UCSD-AML1 (cell line): ENCODE results near the gene KCND1.
"Not testable (repeated sequence)": the region's sequence is repeated elsewhere in the genome, so short reads cannot be mapped to it uniquely, and the experiment has no call there.

Experiments used
- DNase-seq: peaks from one replicate; lab custom pipeline; 2025; ENCODE audit not compliant: unreplicated experiment; lab: John Stamatoyannopoulos, UW

KCND1 gene

GRCh38 chrX:48971249-48972219, at the start of gene KCND1:
KCND1 (minus strand) TSS chrX:48971844; CDS start chrX:48970271, 1,573 bp downstream.
- no peak for DNase-seq

GRCh38 chrX:49019599-49020249, 48.1 kb upstream of the KCND1 start:
- DNase-seq, result no peak

GRCh38 chrX:49019050-49019449, 47.4 kb upstream of the KCND1 start:
- DNase-seq, result no peak

GRCh38 chrX:49003696-49004095, 32.1 kb upstream of the KCND1 start:
- DNase-seq, result no peak

GRCh38 chrX:49002091-49002935, 30.7 kb upstream of the KCND1 start, which contains the start of gene GRIPAP1:
GRIPAP1 (minus strand) TSS chrX:49002264; CDS start chrX:49002229, 35 bp downstream.
- DNase-seq, result peak; percentile 74

- DNase-seq, result peak; percentile 60
These were observed 30.0 kb upstream of the KCND1 start for GRCh38 chrX:49001521-49002090.

- DNase-seq, result no peak
These were observed 29.0 kb upstream of the KCND1 start for GRCh38 chrX:49000636-49001035.

GRCh38 chrX:48999030-48999429, 27.4 kb upstream of the KCND1 start:
- DNase-seq, result no peak

GRCh38 chrX:48998391-48998790, 26.7 kb upstream of the KCND1 start:
- DNase-seq, result no peak

- DNase-seq, result no peak
These were observed 26.2 kb upstream of the KCND1 start for GRCh38 chrX:48997865-48998264.

GRCh38 chrX:48997455-48997854, 25.8 kb upstream of the KCND1 start:
- DNase-seq, result no peak

- DNase-seq, result no peak
These were observed 25.3 kb upstream of the KCND1 start for GRCh38 chrX:48996969-48997368.

GRCh38 chrX:48992341-48992740, 20.7 kb upstream of the KCND1 start:
- DNase-seq, result no peak

- no peak for DNase-seq
These were observed 17.8 kb upstream of the KCND1 start for GRCh38 chrX:48989483-48989882.

GRCh38 chrX:48983896-48984295, 12.3 kb upstream of the KCND1 start:
- DNase-seq, result no peak

GRCh38 chrX:48983081-48983480, 11.4 kb upstream of the KCND1 start:
- DNase-seq, result no peak

- no peak for DNase-seq
These were observed 9.5 kb upstream of the KCND1 start for GRCh38 chrX:48981178-48981577.

GRCh38 chrX:48980341-48980740, 8.7 kb upstream of the KCND1 start:
- not testable (repeated sequence) for DNase-seq

- no peak for DNase-seq
These were observed 6.6 kb upstream of the KCND1 start for GRCh38 chrX:48978226-48978625.

GRCh38 chrX:48976086-48976485, 4.4 kb upstream of the KCND1 start:
- peak; percentile 40 for DNase-seq

GRCh38 chrX:48975541-48975940, 3.9 kb upstream of the KCND1 start:
- no peak for DNase-seq
